NB4 (cell line): ENCODE data around the gene DTL.

Source experiments
- CTCF ChIP-seq: IDR thresholded peaks from one replicate; pipeline ENCODE4 v1.5.1; 2012; ENCODE audit warnings: low read depth, low read length
- MAX ChIP-seq: IDR thresholded peaks from 2 replicates; pipeline ENCODE4 v1.6.1; 2011; ENCODE audit warnings: low read depth, low read length

- TF ChIP-seq CTCF (no peak), MAX (no peak)
Measured at GRCh38 chr1:212007886-212008285, 27.7 kb upstream of the DTL start.
